SKM-1 treated with dmso at 0.1 percent for 144 hours (cell line): ENCODE results near the gene AIFM3.
"Not testable (repeated sequence)": the region's sequence is repeated elsewhere in the genome, so short reads cannot be mapped to it uniquely, and the experiment has no call there.

Experiments
- DNase-seq: peaks from one replicate; lab custom pipeline; 2025; ENCODE audit not compliant: unreplicated experiment; lab: John Stamatoyannopoulos, UW

AIFM3 gene

DNA sequence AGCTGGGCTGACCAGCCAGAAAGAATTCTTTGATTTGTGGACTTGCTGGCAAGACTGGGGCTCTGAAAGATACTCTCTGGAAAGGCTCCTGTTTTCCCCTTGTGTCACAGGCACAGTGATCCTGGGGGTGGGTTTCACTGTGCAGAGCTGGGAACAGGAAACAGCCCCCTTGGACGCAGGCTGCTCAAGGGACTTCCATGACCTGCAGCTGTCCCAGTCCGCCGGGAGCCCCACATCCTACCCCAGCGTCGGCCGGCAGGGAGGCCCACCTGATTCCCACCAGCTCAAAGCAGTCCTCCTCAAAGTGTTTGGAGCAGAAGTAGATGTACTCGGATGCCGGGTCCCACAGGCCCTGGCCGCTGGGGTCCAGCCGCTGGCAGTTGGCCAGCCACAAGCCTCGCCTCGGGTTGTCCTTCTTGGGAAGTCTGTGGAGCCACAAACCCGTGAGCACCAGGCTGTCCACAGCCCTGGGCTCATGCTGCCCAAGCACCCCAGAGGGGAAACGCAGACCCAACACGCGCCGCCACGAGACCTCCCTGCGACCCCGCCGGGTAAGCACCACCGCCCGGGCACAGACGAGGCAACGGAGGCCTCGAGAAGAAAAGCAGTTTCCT is 34.0 kb downstream of the AIFM3 start:
- no peak for DNase-seq

DNA sequence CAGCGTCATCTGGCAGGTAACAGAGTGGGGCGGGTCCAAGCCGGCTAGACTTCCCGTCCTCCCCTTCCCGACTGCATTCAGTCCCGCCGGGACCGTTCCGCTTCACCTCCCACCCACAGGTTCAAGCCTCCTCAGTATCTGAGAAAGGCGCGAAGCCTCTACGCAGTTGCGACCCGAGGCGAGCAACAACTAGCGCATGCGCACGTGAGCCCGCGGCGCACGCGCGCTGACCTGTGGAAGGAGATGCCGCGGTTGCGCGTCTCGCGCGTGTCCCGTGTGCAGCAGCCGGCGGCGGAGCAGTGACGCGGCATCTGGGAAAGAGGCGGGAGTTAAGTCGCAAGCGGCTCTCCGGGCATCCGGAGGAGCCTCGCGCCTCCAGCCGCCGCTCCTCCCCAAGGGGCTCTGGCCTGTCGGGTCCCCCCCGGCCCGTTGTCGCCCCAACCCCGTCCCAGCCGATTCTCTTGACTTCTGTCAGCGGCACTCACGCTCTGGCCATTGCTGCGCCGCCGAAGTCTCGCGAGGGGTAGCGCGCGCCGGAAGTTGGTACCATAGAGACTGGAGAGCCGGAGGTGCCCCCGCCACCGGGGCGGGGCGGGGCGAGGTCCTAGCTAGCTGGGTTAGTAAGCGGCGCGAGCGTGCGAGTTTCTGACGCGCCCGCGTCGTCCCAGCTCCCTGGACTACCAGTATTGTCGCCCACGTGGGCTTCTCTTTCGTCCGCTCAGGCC is 34.7 kb downstream of the AIFM3 start, which contains the start of gene THAP7:
Gene THAP7, minus strand, starts transcription at position 518 of the 725 bp plus-strand sequence. Its CDS starts 207 bp downstream, at position 311.
- peak; percentile 95 for DNase-seq

DNA sequence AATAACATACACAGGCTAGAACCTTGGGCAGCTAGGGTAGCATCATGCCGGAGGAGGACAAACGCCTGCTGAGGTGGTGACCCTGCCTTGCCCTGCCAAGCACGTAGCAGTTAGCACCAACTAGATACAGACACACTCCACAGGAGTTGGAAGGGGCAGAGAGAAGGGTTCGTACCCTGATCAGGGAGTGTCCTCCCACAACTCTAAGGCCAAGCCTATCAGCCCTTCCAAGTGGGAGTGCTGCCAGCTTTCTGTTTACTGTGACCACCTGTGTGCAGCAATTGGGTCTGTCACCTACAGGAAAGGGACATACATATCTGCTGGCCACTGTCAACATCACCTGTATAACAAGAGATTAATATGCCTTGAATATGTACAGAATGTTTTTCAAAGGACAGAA is 36.7 kb downstream of the AIFM3 start:
- no peak for DNase-seq

DNA sequence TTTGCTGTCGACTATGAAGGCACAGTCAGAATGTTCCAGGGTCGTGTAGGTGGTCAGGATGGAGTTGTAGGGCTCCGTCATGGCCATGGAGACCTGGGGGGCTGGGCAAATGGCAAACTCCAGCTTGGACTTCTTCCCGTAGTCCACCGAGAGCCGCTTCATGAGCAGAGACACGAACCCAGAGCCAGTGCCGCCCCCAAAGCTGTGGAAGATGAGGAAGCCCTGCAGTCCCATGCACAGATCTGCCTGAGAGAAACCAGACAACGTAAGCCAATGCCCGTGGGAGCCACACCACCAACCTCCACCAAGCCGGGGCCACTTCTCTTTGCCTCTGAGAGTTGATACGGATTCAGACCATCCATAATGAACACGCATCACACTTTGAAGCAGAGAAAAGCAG is 42.2 kb downstream of the AIFM3 start:
- not testable (repeated sequence) for DNase-seq

DNA sequence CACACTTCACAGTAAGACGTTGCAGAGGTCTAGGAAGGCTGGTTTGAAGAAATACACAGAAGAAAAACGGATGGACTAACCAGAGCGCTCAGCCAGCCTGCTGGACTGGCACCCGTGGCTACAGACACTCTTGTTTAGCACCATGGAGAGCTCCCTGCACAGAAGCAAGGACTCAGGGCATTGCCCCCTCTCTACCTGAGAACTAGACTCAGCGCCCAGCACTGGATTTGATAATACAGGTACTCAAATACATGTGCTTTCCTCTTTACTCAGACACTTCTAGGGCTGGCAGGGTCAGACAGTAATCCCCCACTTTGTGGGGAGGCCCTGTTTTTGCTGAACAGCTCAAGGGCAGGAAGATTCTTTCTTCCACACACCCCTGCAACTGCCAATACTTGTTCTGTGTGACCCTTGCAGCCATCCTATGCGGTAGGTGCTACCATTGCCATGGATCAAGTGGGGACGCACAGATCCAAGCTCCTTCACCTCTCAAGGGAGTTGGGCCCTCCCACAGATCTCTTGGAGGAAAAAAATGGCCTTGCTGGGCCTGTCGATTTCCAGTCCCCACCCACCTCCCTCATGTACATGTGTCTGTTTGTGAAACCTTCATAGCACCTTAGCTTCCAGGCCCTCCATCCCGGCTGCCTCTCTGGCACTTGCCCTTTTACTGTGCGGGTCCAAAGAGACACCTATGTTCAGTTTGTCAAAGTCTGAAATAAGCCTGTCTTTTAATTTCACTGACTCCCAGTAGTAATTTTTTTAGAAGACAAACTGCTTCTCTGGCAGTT is 42.8 kb downstream of the AIFM3 start:
- no peak for DNase-seq

DNA sequence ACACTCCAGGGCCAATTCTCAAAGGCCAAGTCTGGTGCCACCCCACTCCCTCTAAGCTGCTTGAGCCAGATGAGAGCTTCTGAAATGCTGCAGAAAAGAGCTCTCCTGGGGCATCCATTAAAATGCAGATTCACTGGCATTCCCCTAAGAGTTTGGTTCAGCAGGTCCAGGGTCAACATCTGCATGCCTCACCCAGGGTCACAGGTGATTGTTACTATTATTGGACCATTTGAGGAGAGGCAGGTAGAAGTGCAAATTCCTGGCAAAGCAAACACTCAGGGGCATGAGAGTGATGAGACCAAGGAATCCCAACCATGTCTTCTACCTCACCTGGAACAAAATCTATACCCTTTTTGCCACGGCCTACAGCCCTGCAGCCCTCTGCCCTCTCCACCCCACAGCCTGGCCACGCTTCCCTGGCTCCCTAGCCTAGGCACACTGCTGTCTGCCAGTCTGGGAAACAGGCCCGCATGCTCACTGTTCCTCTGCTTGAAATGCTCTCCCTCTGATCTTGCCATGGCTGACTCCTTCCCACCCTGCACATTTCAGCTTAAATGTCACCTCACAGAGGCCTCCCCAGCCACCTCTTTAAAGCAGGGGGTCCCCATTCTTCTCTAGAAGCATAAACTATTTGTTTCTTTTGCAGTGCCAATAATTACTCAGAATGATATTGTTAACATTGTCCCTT is 43.5 kb downstream of the AIFM3 start:
- DNase-seq = no peak

DNA sequence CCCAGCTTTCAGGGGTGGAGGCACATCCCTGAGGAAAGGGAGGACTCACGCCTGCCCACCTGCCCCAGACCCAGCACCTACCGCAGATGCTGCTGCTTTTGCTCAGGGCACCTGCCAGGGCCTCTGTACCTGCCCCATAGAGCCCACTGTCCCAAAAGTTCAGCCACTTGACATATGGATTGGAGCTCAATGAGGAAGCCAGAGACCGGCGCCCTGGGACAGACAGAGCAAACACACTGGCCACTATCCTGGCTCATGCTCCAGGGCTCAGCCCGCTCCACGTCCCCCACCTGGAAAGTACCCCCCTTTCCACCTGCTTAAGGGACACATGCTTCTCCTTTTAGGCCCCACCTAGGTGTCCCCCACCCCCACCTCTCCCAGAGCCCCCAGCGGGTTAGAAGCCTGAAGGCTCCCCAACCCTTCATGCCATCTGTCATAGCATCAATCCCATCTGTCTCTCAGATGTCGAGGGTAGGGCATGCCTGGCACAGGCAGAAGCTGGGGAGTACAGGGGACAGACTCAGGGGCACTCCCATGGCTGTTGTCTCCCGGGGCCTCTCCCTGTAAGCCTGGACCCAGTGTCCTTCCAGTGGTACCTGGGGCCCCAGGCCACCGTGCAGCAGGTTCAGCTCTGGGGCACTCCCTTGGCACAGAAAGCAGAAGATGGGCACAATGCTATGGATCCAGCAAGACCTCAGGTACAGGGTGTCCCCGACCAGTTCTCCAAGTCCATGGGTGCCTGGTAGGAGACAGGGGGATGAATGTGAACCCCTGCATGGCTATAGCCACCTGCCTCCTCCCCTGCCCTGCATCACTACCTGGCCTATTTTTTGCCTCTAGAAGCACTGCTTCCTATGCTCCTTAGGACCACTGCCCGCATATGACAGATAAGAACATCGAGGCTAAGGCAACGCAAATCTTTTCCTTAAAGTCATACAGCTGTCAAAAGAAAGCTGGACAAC is 45.7 kb downstream of the AIFM3 start:
- no peak for DNase-seq

DNA sequence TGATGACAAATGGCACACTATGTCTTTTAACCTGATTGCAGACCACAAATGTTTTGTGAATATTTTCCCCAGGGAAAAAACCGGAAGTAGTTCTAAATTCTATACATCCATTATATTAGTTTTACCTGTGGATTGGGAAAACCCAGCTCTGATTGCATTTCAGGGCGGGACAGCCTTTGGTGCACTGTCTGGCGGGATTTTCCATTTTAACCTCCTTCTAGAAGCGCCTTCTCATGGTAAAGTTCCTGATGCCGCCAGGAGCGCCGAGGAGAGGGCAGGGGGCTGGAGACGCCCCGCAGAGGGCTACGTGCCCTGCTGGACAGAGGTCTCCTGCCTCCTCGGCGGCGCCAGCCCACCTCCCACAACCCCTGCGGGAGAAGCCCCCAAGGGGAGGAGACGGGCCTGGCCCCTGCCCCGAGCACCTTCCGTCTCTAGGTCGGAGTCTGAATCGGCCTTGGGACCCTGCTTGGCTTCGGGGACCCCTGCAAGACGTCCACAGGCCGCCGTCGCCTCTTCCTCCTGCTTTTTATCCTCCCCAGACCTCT is 46.7 kb downstream of the AIFM3 start:
- DNase-seq = no peak

DNA sequence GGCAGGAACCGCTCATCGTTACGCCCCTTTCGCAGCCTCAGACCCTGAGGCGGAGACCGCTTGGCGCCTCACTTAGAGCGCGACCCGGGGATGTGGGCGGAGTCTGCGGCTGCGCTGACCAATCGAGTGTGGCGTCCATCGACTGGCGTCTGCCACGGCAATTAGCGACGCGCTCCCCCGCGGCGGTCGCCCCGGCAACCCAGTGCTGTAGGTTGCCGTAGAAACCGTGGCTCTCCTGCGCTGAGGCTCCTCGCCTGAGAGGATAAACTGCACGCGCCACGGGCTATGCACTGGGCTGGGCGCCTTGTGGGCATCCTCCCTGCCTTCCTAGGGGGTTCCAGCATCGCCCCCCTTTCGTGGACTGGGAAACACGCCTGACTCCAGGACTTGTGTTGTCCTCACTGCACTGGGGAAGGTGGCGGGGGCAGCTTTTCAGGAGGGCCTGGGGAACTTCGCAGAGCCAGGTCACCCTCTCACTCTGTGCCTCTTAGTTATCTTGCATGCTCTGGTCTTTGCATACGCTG is 47.2 kb downstream of the AIFM3 start:
- DNase-seq = peak; percentile 43

DNA sequence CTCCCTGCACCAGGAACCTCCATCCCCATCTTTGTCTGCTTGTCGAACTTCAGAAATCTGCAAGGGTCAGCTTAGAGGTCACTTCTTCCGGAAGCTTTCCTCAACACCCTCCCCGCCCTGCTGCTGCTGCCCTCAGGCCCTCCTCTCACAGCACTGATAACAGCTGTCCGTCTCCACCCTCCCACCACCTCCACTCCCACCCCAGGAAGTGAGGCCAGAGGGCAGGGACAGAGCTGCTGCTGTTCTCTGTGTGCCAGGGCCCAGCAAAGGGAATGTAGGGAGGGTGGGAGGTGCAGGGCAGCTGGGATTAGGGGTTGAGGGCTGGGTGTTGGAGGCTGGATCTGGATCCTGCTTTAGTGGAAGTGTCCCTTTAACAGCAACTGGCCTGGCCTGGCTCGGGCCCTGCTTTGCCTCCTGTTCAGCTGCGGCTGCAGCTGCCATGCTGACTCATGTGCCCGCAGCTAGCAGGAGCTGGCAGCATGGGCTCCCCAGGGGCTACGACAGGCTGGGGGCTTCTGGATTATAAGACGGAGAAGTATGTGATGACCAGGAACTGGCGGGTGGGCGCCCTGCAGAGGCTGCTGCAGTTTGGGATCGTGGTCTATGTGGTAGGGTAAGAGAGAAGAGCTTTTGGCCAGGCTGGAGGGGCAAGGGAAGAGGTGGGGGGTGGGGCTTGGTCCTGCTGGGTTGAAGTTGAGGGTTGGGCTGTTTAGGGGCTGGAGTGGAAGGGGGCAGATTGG is 47.8 kb downstream of the AIFM3 start, which contains the start of gene P2RX6:
Gene P2RX6, plus strand, starts transcription at position 440 of the 740 bp plus-strand sequence. Its CDS starts 10 bp downstream, at position 450.
- no peak for DNase-seq

DNA sequence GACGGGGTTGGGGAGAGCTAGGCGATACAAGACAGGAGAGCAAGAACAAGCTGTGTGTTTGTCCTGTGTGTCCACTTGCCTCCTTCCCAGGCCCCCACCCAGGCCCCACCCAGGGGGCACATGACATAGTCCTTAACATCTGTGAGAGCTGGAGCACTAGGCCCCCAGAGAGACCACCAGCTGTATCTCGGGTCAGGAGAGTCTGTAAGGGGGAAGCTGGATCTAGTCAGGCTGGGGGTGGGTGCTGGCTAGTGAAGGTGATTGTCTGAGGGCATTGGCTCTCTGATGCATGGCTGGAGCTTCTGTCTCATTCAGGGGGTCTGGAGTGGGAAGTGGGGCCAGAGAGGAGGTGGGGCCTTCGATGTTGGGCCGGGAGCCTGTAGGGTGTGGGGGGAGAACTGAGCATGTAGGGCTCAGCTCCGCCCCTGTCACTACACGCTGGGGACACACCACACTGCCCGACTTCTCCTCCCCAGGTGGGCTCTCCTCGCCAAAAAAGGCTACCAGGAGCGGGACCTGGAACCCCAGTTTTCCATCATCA is 48.5 kb downstream of the AIFM3 start:
- no peak for DNase-seq

DNA sequence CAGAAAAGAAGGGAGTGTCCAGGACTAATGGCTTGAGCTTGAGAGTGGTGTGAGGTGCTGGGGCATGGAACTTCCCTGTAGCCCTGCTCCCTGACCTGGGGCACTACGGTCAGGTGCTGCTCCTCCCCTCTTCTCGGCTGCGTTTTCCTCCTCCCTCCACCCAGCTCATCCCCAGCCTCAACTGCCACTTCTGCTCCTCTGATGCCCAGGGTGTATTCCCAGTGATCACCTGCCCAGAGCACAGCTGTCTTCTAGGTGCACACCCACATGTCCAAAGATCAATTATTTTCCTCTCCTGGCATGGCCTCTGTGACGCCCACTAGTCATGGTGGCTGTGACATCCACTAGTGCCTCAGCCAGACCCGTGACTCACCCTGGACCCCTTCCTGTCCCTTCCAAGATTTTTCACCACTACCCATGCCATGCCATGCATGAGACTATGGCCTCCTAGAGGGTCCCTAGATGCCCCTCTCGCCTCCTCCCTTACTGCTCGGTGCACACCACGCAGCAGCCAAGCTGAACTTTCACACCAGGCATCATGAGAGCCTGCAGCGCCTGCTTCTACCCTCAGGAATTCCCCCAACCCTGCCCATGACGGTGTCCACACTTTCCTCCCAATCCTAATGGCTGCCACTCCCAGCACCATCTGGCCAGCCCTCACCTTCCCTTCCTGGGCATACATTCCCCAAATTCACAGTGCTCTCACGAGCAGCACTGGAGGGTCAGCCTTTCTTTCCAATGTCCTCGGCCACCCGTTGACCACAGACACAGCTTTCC is 49.8 kb downstream of the AIFM3 start:
- DNase-seq = no peak

DNA sequence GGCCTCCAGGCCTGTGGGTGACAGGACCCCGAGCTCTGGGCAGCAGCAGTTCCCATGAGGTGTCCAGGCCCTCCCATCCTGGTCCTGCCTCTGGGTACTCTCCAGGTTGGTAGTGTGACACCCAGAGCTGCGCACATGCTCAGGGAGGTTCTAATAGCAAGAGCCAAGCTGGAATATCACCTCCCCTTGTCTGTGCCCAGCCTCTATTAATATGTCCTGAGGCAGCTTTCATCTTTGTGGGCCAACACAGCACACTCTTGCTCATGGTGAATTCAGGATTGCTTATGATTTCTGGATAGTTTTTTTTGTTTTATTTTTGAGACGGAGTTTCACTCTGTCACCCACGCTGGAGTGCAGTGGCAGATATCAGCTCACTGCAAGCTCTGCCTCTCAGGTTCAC is 51.3 kb downstream of the AIFM3 start:
- DNase-seq = no peak

DNA sequence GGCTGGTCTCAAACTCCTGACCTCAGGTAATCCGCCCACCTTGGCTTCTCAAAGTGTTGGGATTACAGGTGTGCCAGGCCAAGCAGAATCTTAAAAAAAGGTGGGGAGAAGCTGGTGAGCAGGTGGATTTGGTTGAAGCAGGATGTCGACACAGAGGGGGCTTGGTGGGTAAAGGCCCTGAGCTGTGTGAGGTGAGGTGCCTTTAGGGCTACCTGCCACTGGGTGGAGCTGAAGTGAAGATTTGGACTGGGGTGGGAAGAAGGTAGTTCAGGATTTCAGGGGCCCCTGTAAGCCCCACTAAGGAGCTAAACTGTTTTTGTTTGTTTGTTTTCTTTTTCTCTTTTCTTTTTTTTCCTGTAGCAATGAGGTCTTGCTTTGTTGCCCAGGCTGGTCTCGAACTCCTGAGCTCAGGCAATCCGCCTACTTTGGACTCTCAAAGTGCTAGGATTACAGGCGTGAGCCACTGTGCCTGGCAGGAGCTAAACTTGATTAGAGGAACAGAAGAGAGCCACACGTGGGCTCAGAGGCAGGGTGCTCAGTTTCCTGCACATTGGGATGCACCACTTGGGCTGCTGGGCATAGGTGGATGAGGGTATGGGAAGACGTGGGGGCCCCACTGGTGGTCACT is 53.9 kb downstream of the AIFM3 start:
- DNase-seq = no peak

DNA sequence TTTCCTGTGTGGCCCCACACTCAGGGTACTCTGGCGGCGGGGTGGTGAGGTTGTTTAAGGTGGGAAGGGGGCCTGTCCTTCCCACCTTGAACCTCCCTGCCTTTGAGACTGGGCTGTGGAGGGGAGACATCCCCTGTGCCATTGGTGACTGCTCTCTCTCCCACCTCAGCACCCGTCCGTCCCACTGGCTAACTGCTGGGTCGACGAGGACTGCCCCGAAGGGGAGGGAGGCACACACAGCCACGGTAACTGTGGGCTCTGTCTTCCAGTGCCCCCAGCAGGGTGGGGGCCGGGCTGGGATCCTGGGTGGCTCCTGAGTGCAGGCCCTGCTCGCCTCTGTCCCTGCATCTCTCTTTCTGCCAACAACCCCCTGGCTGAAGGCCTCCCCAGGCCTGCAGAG is 55.5 kb downstream of the AIFM3 start:
- DNase-seq = no peak

DNA sequence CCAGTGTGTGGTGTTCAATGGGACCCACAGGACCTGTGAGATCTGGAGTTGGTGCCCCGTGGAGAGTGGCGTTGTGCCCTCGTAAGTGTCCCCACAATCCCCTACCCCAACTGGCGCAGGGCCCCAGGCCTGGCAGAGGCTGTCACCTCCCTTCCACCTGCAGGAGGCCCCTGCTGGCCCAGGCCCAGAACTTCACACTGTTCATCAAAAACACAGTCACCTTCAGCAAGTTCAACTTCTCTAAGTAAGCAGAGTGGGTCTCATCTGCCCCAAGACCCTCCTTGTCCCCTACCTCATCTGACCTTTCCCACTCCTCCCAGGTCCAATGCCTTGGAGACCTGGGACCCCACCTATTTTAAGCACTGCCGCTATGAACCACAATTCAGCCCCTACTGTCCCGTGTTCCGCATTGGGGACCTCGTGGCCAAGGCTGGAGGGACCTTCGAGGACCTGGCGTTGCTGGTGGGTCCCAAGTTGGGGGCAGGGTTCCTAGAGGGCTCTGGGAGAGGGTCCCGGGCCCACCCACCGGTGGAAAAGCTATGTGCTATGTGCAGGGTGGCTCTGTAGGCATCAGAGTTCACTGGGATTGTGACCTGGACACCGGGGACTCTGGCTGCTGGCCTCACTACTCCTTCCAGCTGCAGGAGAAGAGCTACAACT is 56.0 kb downstream of the AIFM3 start:
- DNase-seq = no peak

DNA sequence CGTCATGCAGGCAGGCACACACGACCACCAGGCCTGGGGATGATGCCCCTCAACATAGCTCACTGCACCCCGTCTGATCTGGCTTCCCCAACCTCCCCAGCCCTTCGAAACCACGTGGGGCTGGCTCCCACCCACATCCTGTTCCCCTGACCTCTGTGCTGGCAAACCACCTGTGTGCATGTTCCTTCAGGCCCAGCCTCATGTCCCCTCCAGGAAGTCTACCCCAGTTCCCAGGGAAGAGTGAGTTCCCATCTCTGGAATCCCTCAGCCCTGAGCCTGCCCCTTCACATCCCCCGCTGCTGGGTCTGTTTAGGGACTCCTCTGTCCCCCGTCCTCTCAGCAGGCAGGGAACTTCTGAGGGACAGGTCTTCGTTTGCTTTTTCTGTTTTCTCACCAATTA is 58.2 kb downstream of the AIFM3 start:
- DNase-seq = no peak
